GM12878 (cell line): ENCODE measurements around the gene PPM1E. TPM values are rescaled to one million over a fixed set of nuclear protein-coding genes. Genes with fewer than 3 reads are reported as not detected.

Source experiments
- ATAC-seq: fragments of 200-7000 bp; cut with Tn5 transposase; 3 replicates; pipeline ENCODE4 v1.9.1; 2020; ENCODE audit warnings: mild to moderate bottlenecking, moderate library complexity
- BruUV-seq: library from RNA; stranded (reverse); fragments of 400-500 nt; replicated peaks from 2 replicates; lab custom pipeline; 2021; lab: Mats Ljungman, UMichigan
- CTCF ChIA-PET: fragments of 300-600 bp; sonication (Branson Sonifier 250); formaldehyde crosslinking; extraction: SDS; loops from one replicate; lab custom pipeline; 2021; ENCODE audit warnings: inconsistent platforms; lab: Yijun Ruan, JAX
- POLR2A ChIA-PET: fragments of 350-600 bp; formaldehyde crosslinking; extraction: SDS; loops from one replicate; lab custom pipeline; 2021; ENCODE audit warnings: inconsistent platforms; lab: Charles Lee
- RAD21 ChIA-PET: fragments of 300-600 bp; sonication (Branson Sonifier 250); formaldehyde crosslinking; loops from one replicate; lab custom pipeline; 2023; ENCODE audit warnings: antibody characterized with exemption; ENCODE audit not compliant: unreplicated experiment; lab: Charles Lee
- SMC1A ChIA-PET: fragments of 300-600 bp; sonication (Branson Sonifier 250); formaldehyde crosslinking; loops from one replicate; lab custom pipeline; 2023; ENCODE audit not compliant: unreplicated experiment, uncharacterized antibody; lab: Charles Lee
- DNase-seq: peaks from one replicate; pipeline ENCODE4 v3.0.0-alpha.2; 2011; ENCODE audit warnings: low read depth, low spot score
- FAIRE-seq: peaks from 3 replicates; lab custom pipeline; 2011; peaks lifted over from hg19 to GRCh38; lab: Jason Lieb, UNC
- H2AFZ ChIP-seq: 2 replicates; pipeline ENCODE4 v1.6.0; 2011; ENCODE audit warnings: low read depth, low read length, control low read depth; ENCODE audit not compliant: control insufficient read depth
- H3K27ac ChIP-seq: 2 replicates; pipeline ENCODE4 v1.5.1; 2011; ENCODE audit warnings: control low read depth; ENCODE audit not compliant: control insufficient read depth, insufficient read depth
- H3K27me3 ChIP-seq, 2 experiments: replicated peaks in 1 of 2; 2 replicates each; pipeline versions ENCODE4 v1.6.0 to v1.6.1; 2011; ENCODE audit warnings: low read length in 1 of 2; ENCODE audit not compliant: control insufficient read depth in 2 of 2, insufficient read depth in 2 of 2
- H3K36me3 ChIP-seq, 2 experiments: 2 replicates each; pipeline ENCODE4 v1.5.1; 2011; ENCODE audit warnings: low read length in 1 of 2; ENCODE audit not compliant: control insufficient read depth in 2 of 2, insufficient read depth in 2 of 2
- H3K4me1 ChIP-seq: 2 replicates; pipeline ENCODE4 v1.6.1; 2011; ENCODE audit warnings: mild to moderate bottlenecking, low read length, moderate library complexity, mixed read lengths; ENCODE audit not compliant: control insufficient read depth, insufficient read depth
- H3K4me2 ChIP-seq: 2 replicates; pipeline ENCODE4 v1.6.0; 2011; ENCODE audit warnings: control low read depth; ENCODE audit not compliant: control insufficient read depth, insufficient read depth
- H3K4me3 ChIP-seq: fragments of 200-600 bp; sonication (generic); 2 replicates; pipeline ENCODE4 v1.5.1; 2016
- H3K79me2 ChIP-seq: 2 replicates; pipeline ENCODE4 v1.6.0; 2011; ENCODE audit warnings: low read length; ENCODE audit not compliant: control insufficient read depth, insufficient read depth
- H3K9ac ChIP-seq: 2 replicates; pipeline ENCODE4 v1.8.0; 2011; ENCODE audit warnings: low read length, control low read depth, mixed read lengths; ENCODE audit not compliant: control insufficient read depth, insufficient read depth
- H3K9me3 ChIP-seq: replicated peaks from 3 replicates; pipeline ENCODE4 v1.5.1; 2011; ENCODE audit warnings: mild to moderate bottlenecking, low read length; ENCODE audit not compliant: control insufficient read depth, insufficient read depth
- H4K20me1 ChIP-seq: 2 replicates; pipeline ENCODE4 v1.6.0; 2011; ENCODE audit not compliant: control insufficient read depth, insufficient read depth
- HCFC1 ChIP-seq: fragments of 150-350 bp; IDR thresholded peaks from 2 replicates; pipeline ENCODE4 v1.6.1; 2014; ENCODE audit warnings: low read length
- MYB ChIP-seq: fragments of 150-350 bp; IDR thresholded peaks from 2 replicates; pipeline ENCODE4 v1.6.1; 2014; ENCODE audit warnings: mild to moderate bottlenecking, low read depth, low read length, borderline replicate concordance
- NFIC ChIP-seq: IDR thresholded peaks from 2 replicates; pipeline ENCODE4 v1.6.1; 2012; ENCODE audit warnings: low read depth, mild to moderate bottlenecking, inconsistent platforms, low read length, moderate library complexity
- NR2C2 ChIP-seq: IDR thresholded peaks from 2 replicates; pipeline ENCODE4 v1.6.1; 2011; ENCODE audit warnings: borderline replicate concordance, low read depth; ENCODE audit not compliant: control insufficient read depth, insufficient read length
- POLR2A ChIP-seq: IDR thresholded peaks from 2 replicates; pipeline ENCODE4 v1.6.1; 2011; ENCODE audit warnings: low read depth, mild to moderate bottlenecking, low read length
- TBL1XR1 ChIP-seq: IDR thresholded peaks from 2 replicates; pipeline ENCODE4 v1.6.1; 2012; ENCODE audit warnings: low read depth, low read length, improper control_type of control experiment
- ZBED1 ChIP-seq: IDR thresholded peaks from 2 replicates; pipeline ENCODE4 v1.6.1; 2016; ENCODE audit warnings: borderline replicate concordance
- ZBTB40 ChIP-seq: fragments of 450-650 bp; IDR thresholded peaks from 2 replicates; pipeline ENCODE4 v1.6.1; 2016; ENCODE audit warnings: mild to moderate bottlenecking, moderate library complexity, borderline replicate concordance
- WGBS: methylation state at CpG from one replicate; pipeline ENCODE4 v1.1.6; 2016; ENCODE audit warnings: low lambda C conversion rate; ENCODE audit not compliant: insufficient replicate concordance, insufficient coverage; ENCODE audit errors: missing lambda C conversion rate; 5-methylcytosine and 5-hydroxymethylcytosine counted together
- in situ Hi-C: fragments of 300-500 bp; cut with MboI; formaldehyde crosslinking; loops from 9 replicates; pipeline ENCODE4 v1.14.3; 2018; ENCODE audit warnings: mixed read lengths
- intact Hi-C: fragments of 100-400 bp; cut with micrococcal nuclease; formaldehyde crosslinking; loops from one replicate; pipeline ENCODE4 v1.14.2; 2022; ENCODE audit not compliant: unreplicated experiment
- polyA plus RNA-seq, 11 experiments: library from polyadenylated mRNA; depleted of rRNA in 4 of 11; unstranded in 6 of 11; stranded (reverse) in 5 of 11; fragments of >200 nt; fragmentation: Nextera tagmentation in 4 of 11; fragmentation: Illumina TruSeq in 1 of 11; extraction: Ambion mirVana in 4 of 11; extraction: Trizol in 1 of 11; gene quantifications; 1 replicate in 1 of 11; 2 replicates in 10 of 11; pipeline versions ENCODE4 v1.2.1 to v1.2.3, GENCODE V29; 2011 to 2016; ENCODE audit warnings: inconsistent platforms in 2 of 11, missing spikeins in 2 of 11, low read depth in 1 of 11
- total RNA-seq, 4 experiments: library from RNA; depleted of rRNA in 3 of 4; stranded (reverse); fragments of >200 nt in 3 of 4; fragmentation: Illumina TruSeq in 1 of 4; extraction: Trizol in 1 of 4; gene quantifications; 2 replicates each; pipeline versions ENCODE4 v1.2.1 to v1.2.3, GENCODE V29; 2013 to 2021

The PPM1E gene
- total and polyA plus RNA-seq, 10 of the 15 experiments (the other 5 are each of a cell fraction or from before 2014, with no cell fraction given) = 0.07 to 0.28 (median 0.16) TPM

GRCh38 chr17:58779446-58779845 is 23.8 kb downstream of the PPM1E start:
- TF ChIP-seq POLR2A (no peak), ZBTB40 (no peak), NFIC (no peak), TBL1XR1 (no peak), ZBED1 (no peak), NR2C2 (no peak), HCFC1 (no peak), MYB (no peak)
- Histone ChIP-seq H3K36me3 (no peaks in the 10 kb centered on the region), H3K79me2 (no peaks in the 10 kb centered on the region), H3K27me3 (no peaks in the 10 kb centered on the region), H3K4me3 (no peak overlapping the region), H3K9ac (no peak overlapping the region), H3K4me1 (no peaks in the 10 kb centered on the region), H3K4me2 (no peak overlapping the region), H2AFZ (no peak overlapping the region), H3K9me3 (no peaks in the 10 kb centered on the region), H3K27ac (no peak overlapping the region), H4K20me1 (no peaks in the 10 kb centered on the region)
- RAD21 ChIA-PET = no interaction called here
- POLR2A ChIA-PET = no interaction called here
- no peak for DNase-seq
- in situ Hi-C loops (no loop called here), intact Hi-C loops (no loop called here)
- no TSS peak for BruUV-seq
- WGBS = 20% methylated on average over 1 of the region's 1 CpG
- no peak for ATAC-seq
- no peak for FAIRE-seq
- CTCF ChIA-PET = no interaction called here
- SMC1A ChIA-PET = no interaction called here
